DND-41 (cell line): Measurements from ENCODE around the gene ARFIP1.

Source experiments
- ATAC-seq: fragments of 200-7000 bp; cut with Tn5 transposase; 3 replicates; pipeline ENCODE4 v1.9.1; 2021; ENCODE audit warnings: low read depth; ENCODE audit not compliant: insufficient read depth
- DNase-seq: peaks from one replicate; pipeline ENCODE4 v3.0.0-alpha.2; 2020
- H2AFZ ChIP-seq: 2 replicates; pipeline ENCODE4 v1.6.0; 2012; ENCODE audit warnings: low read depth, low read length
- H3K27ac ChIP-seq: 2 replicates; pipeline ENCODE4 v1.5.1; 2012; ENCODE audit warnings: low read length, inconsistent platforms
- H3K27me3 ChIP-seq: fragments of 200-600 bp; sonication (generic); 2 replicates; pipeline ENCODE4 v1.6.0; 2012; ENCODE audit warnings: low read length, mild to moderate bottlenecking, inconsistent platforms; ENCODE audit not compliant: insufficient read depth, poor library complexity
- H3K36me3 ChIP-seq: 2 replicates; pipeline ENCODE4 v1.5.1; 2012; ENCODE audit warnings: low read length, inconsistent platforms; ENCODE audit not compliant: insufficient read depth
- H3K4me1 ChIP-seq: 2 replicates; pipeline ENCODE4 v1.5.1; 2012; ENCODE audit warnings: mild to moderate bottlenecking, low read length; ENCODE audit not compliant: insufficient read depth
- H3K4me2 ChIP-seq: 2 replicates; pipeline ENCODE4 v1.6.0; 2012; ENCODE audit warnings: mild to moderate bottlenecking, moderate library complexity, low read length, inconsistent platforms; ENCODE audit not compliant: insufficient read depth
- H3K4me3 ChIP-seq, 2 experiments: fragments of 200-600 bp in 1 of 2; shearing (Covaris generic) in 1 of 2; 2 replicates each; pipeline ENCODE4 v1.5.1; 2012 to 2016; ENCODE audit warnings: inconsistent platforms in 2 of 2, low read length in 2 of 2, mild to moderate bottlenecking in 2 of 2, low read depth in 1 of 2, moderate library complexity in 1 of 2
- H3K79me2 ChIP-seq: 2 replicates; pipeline ENCODE4 v1.6.0; 2012; ENCODE audit warnings: low read length, inconsistent platforms; ENCODE audit not compliant: insufficient read depth
- H3K9ac ChIP-seq: 2 replicates; pipeline ENCODE4 v1.6.0; 2012; ENCODE audit warnings: low read depth, mild to moderate bottlenecking, inconsistent platforms, low read length, moderate library complexity
- H3K9me3 ChIP-seq: 2 replicates; pipeline ENCODE4 v1.5.1; 2012; ENCODE audit warnings: low read length, moderate library complexity, mild to moderate bottlenecking, inconsistent platforms; ENCODE audit not compliant: insufficient read depth, severe bottlenecking
- H4K20me1 ChIP-seq: 2 replicates; pipeline ENCODE4 v1.6.0; 2012; ENCODE audit warnings: low read length; ENCODE audit not compliant: insufficient read depth
- EZH2 ChIP-seq: IDR thresholded peaks from 3 replicates; pipeline ENCODE4 v1.6.1; 2012; ENCODE audit warnings: borderline replicate concordance, low read depth, mild to moderate bottlenecking, moderate library complexity, low read length, inconsistent platforms; ENCODE audit not compliant: severe bottlenecking
- TF ChIP-seq, protein P1 (sequence below): IDR thresholded peaks from 2 replicates; pipeline ENCODE4 v1.5.1; 2012; ENCODE audit warnings: borderline replicate concordance, low read length, moderate library complexity, mild to moderate bottlenecking; ENCODE audit not compliant: poor library complexity, severe bottlenecking; ENCODE audit errors: extremely low read depth

The ARFIP1 gene

DNA sequence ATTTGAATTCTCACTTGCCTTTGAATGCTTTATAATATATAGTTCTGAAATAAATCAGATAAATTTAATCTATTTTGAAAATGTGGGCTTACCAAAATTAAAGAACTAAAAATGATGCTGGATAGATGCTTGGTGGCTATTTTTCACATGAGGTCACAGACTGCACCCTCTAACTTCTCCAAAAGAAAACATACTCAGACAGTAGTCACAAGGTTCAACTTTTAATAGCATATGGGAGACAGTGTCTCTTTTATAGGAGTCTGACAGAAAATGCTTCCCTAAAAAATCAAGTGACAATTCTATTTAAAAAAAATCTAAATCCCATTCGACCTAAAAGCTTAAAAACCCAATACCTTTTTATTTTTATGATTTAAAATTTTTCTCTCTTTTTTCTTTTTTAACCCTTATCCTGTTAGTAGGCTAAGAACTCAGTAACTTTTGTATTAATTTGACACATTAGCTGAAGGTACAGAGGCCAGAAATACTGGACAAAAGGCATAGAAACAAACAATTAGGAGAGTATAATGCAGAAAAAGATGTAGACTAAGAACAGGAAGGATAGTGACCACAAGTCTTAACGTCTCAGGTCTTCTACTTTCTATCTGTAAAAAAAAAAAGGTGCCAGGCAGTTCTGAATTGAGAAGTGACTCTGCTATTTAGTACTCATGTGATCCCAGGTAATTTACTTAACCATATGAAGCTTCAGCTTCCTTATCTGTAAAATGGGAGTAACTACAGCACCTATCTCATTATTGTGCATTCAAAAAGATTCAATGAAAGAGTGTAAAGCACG, 7.8 kb upstream of the ARFIP1 start:
- Histone ChIP-seq H3K27ac (no peak overlapping the region), H3K4me3 (no peak overlapping the region), H3K9me3 (no peaks in the 10 kb centered on the region), H3K4me2 (no peak overlapping the region), H4K20me1 (no peaks in the 10 kb centered on the region), H2AFZ (no peak overlapping the region), H3K79me2 (no peaks in the 10 kb centered on the region), H3K4me1 (peaks cover 6% of the 10 kb centered on the region), H3K27me3 (peaks cover 5% of the 10 kb centered on the region), H3K36me3 (no peaks in the 10 kb centered on the region), H3K9ac (no peak overlapping the region)
- DNase-seq, result no peak
- TF ChIP-seq, protein P1, sequence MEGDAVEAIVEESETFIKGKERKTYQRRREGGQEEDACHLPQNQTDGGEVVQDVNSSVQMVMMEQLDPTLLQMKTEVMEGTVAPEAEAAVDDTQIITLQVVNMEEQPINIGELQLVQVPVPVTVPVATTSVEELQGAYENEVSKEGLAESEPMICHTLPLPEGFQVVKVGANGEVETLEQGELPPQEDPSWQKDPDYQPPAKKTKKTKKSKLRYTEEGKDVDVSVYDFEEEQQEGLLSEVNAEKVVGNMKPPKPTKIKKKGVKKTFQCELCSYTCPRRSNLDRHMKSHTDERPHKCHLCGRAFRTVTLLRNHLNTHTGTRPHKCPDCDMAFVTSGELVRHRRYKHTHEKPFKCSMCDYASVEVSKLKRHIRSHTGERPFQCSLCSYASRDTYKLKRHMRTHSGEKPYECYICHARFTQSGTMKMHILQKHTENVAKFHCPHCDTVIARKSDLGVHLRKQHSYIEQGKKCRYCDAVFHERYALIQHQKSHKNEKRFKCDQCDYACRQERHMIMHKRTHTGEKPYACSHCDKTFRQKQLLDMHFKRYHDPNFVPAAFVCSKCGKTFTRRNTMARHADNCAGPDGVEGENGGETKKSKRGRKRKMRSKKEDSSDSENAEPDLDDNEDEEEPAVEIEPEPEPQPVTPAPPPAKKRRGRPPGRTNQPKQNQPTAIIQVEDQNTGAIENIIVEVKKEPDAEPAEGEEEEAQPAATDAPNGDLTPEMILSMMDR, result no peak
- no peak for TF ChIP-seq EZH2
- ATAC-seq, result peak; percentile 86

DNA sequence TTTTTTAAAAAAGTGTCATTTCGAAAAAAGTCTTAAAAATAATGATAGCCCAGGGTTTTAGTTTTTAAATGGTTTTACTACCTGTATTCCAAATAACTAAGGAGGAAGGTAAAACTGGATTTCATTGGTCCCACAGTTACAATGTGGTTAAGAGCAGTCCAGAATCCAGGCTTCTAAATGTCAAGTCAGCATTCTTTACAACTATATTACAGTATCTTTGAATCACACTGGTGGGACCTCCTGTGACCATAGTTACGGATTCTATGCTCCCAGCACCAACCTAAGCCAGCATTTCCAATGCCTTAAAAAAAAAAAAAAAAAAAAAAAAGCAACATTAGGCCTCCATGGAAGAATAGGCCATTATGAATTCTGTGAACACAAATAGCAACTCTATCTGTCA, 6.4 kb upstream of the ARFIP1 start:
- DNase-seq, result no peak
- ATAC-seq, result no peak
- no peak for TF ChIP-seq EZH2
- TF ChIP-seq, protein P1, result no peak

DNA sequence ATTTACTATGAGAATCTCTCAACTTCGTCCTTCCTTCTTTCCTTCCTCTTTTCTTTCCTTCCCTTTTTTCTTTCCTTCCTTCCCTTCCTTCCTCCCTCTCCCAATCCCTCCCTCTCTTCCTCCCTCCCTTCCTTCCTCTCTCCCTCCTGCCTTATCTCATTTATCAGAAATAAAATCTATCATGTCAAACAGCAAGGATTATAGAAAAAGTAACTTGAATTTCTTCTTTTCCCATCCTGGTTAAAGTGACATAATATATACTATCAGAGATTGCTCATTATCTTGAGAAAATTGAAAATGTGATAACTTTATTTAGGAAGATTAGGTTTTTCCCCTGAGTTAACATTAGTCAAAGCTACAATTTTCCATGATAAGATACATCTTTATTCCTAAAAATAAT, 5.8 kb upstream of the ARFIP1 start:
- no peaks in the 10 kb centered on the region for H3K36me3 ChIP-seq

More for the DNA sequence above, 6.4 kb upstream of the ARFIP1 start:
- H3K4me1 ChIP-seq, result peaks cover 6% of the 10 kb centered on the region
- H3K36me3 ChIP-seq, result no peaks in the 10 kb centered on the region
- H3K27ac ChIP-seq, result no peak overlapping the region
- H4K20me1 ChIP-seq, result no peaks in the 10 kb centered on the region
- H3K4me3 ChIP-seq, result no peak overlapping the region
- H3K9ac ChIP-seq, result no peak overlapping the region
- H3K9me3 ChIP-seq, result no peaks in the 10 kb centered on the region
- H3K27me3 ChIP-seq, result peaks cover 18% of the 10 kb centered on the region
- H2AFZ ChIP-seq, result no peak overlapping the region
- H3K4me2 ChIP-seq, result no peak overlapping the region
- no peaks in the 10 kb centered on the region for H3K79me2 ChIP-seq

More for the DNA sequence above, 5.8 kb upstream of the ARFIP1 start:
- no peak overlapping the region for H2AFZ ChIP-seq
- H3K9me3 ChIP-seq, result no peaks in the 10 kb centered on the region
- peaks cover 24% of the 10 kb centered on the region for H3K27me3 ChIP-seq
- TF ChIP-seq EZH2, result no peak
- TF ChIP-seq, protein P1, result no peak
- H3K79me2 ChIP-seq, result no peaks in the 10 kb centered on the region
- no peak overlapping the region for H3K4me3 ChIP-seq
- DNase-seq, result no peak
- peaks cover 11% of the 10 kb centered on the region for H3K4me1 ChIP-seq
- ATAC-seq, result no peak
- H4K20me1 ChIP-seq, result no peaks in the 10 kb centered on the region
- no peak overlapping the region for H3K27ac ChIP-seq
- no peak overlapping the region for H3K9ac ChIP-seq
- no peak overlapping the region for H3K4me2 ChIP-seq
